GM23338 (cell line): Measurements from ENCODE around the gene VNN1. TPM values are rescaled to one million over a fixed set of nuclear protein-coding genes. Genes with fewer than 3 reads are reported as not detected.
A peak's percentile ranks its signal among the peaks of the same experiment; 100 is the strongest.

ENCODE experiments used
- ATAC-seq: fragments of 200-7000 bp; cut with Tn5 transposase; 3 replicates; pipeline ENCODE4 v1.9.1; 2020
- DNase-seq: peaks from one replicate; pipeline ENCODE4 v3.0.0-alpha.2; 2015; ENCODE audit warnings: low spot score
- H2AFZ ChIP-seq: fragments of 200-600 bp; sonication (generic); 2 replicates; pipeline ENCODE4 v1.8.0; 2016; ENCODE audit warnings: antibody characterized with exemption, mild to moderate bottlenecking, moderate library complexity
- H3F3A ChIP-seq: fragments of 200-600 bp; sonication (generic); replicated peaks from 2 replicates; pipeline ENCODE4 v1.8.0; 2017; ENCODE audit warnings: antibody characterized with exemption, mixed run types, low read depth
- H3K27ac ChIP-seq: fragments of 200-600 bp; sonication (generic); 2 replicates; pipeline ENCODE4 v1.6.1; 2016; ENCODE audit warnings: low read depth
- H3K27me3 ChIP-seq: fragments of 200-600 bp; sonication (generic); 2 replicates; pipeline ENCODE4 v1.8.0; 2016; ENCODE audit warnings: mild to moderate bottlenecking, mixed run types, moderate library complexity; ENCODE audit not compliant: insufficient read depth
- H3K36me3 ChIP-seq: fragments of 200-600 bp; sonication (generic); 2 replicates; pipeline ENCODE4 v1.8.0; 2016; ENCODE audit warnings: mild to moderate bottlenecking; ENCODE audit not compliant: insufficient read depth
- H3K4me1 ChIP-seq: fragments of 200-600 bp; sonication (generic); 2 replicates; pipeline ENCODE4 v1.8.0; 2016; ENCODE audit warnings: mild to moderate bottlenecking, moderate library complexity; ENCODE audit not compliant: insufficient read depth
- H3K4me2 ChIP-seq: fragments of 200-600 bp; sonication (generic); 2 replicates; pipeline ENCODE4 v1.7.1; 2017; ENCODE audit warnings: mixed run types
- H3K4me3 ChIP-seq: fragments of 200-600 bp; sonication (generic); 2 replicates; pipeline ENCODE4 v1.6.1; 2016; ENCODE audit warnings: mixed run types
- H3K79me2 ChIP-seq: fragments of 200-600 bp; sonication (generic); replicated peaks from 2 replicates; pipeline ENCODE4 v1.8.0; 2017; ENCODE audit warnings: mild to moderate bottlenecking; ENCODE audit not compliant: insufficient read depth
- H3K9me2 ChIP-seq: fragments of 200-600 bp; sonication (generic); 2 replicates; pipeline ENCODE4 v1.8.0; 2017; ENCODE audit not compliant: insufficient read depth
- H4K20me1 ChIP-seq: fragments of 200-600 bp; sonication (generic); replicated peaks from 2 replicates; pipeline ENCODE4 v1.8.0; 2017; ENCODE audit warnings: mild to moderate bottlenecking; ENCODE audit not compliant: insufficient read depth
- H3K27ac Mint-ChIP-seq: 2 replicates; pipeline ENCODE4 v1.8.0; 2020; ENCODE audit warnings: inconsistent platforms, mild to moderate bottlenecking, moderate library complexity, mixed read lengths
- H3K27me3 Mint-ChIP-seq: 3 replicates; pipeline ENCODE4 v1.8.0; 2022; ENCODE audit warnings: low read depth, mild to moderate bottlenecking, moderate library complexity, mixed read lengths, inconsistent platforms; ENCODE audit not compliant: insufficient read depth, poor library complexity
- H3K36me3 Mint-ChIP-seq: 3 replicates; pipeline ENCODE4 v1.8.0; 2021; ENCODE audit warnings: low read depth, mild to moderate bottlenecking, inconsistent platforms, moderate library complexity, mixed read lengths
- H3K4me1 Mint-ChIP-seq: 3 replicates; pipeline ENCODE4 v1.8.0; 2020; ENCODE audit warnings: mild to moderate bottlenecking, inconsistent platforms, mixed read lengths
- H3K4me3 Mint-ChIP-seq: 3 replicates; pipeline ENCODE4 v1.8.0; 2021; ENCODE audit warnings: moderate library complexity, mild to moderate bottlenecking, inconsistent platforms, mixed read lengths
- H3K9me3 Mint-ChIP-seq: 3 replicates; pipeline ENCODE4 v1.8.0; 2020; ENCODE audit warnings: moderate library complexity, mild to moderate bottlenecking, inconsistent platforms, mixed read lengths
- CREB1 ChIP-seq: fragments of 250-450 bp; sonication (Bioruptor Pico); IDR thresholded peaks from 2 replicates; pipeline ENCODE4 v1.5.0; 2020; ENCODE audit warnings: low read depth, mild to moderate bottlenecking, moderate library complexity
- EZH2 ChIP-seq: fragments of 200-600 bp; sonication (generic); IDR thresholded peaks from one replicate; pipeline ENCODE4 v1.8.0; 2017; ENCODE audit warnings: antibody characterized with exemption, mild to moderate bottlenecking, low read depth; ENCODE audit not compliant: unreplicated experiment
- EZH2phosphoT487 ChIP-seq: fragments of 200-600 bp; sonication (generic); IDR thresholded peaks from one replicate; pipeline ENCODE4 v1.8.1; 2018; ENCODE audit warnings: antibody characterized with exemption; ENCODE audit not compliant: unreplicated experiment
- JUNB ChIP-seq: IDR thresholded peaks from one replicate; pipeline ENCODE4 v1.6.1; 2016; ENCODE audit warnings: antibody characterized with exemption; ENCODE audit not compliant: unreplicated experiment
- NANOG ChIP-seq: IDR thresholded peaks from 2 replicates; pipeline ENCODE4 v1.6.1; 2016; ENCODE audit warnings: antibody characterized with exemption, borderline replicate concordance
- POLR2AphosphoS5 ChIP-seq: IDR thresholded peaks from 2 replicates; pipeline ENCODE4 v1.6.1; 2016; ENCODE audit warnings: antibody characterized with exemption, low read depth
- STAT1 ChIP-seq: IDR thresholded peaks from one replicate; pipeline ENCODE4 v1.6.1; 2016; ENCODE audit warnings: antibody characterized with exemption; ENCODE audit not compliant: unreplicated experiment
- ZNF114 ChIP-seq: fragments of 250-450 bp; sonication (Bioruptor Pico); IDR thresholded peaks from 2 replicates; pipeline ENCODE4 v1.5.0; 2020; ENCODE audit warnings: mild to moderate bottlenecking, moderate library complexity
- ZNF331 ChIP-seq: fragments of 250-450 bp; sonication (Bioruptor Pico); IDR thresholded peaks from 2 replicates; pipeline ENCODE4 v1.5.0; 2020; ENCODE audit warnings: low read depth, mild to moderate bottlenecking, moderate library complexity
- polyA plus RNA-seq: library from polyadenylated mRNA; unstranded; fragments of >200 nt; fragmentation: Nextera tagmentation; extraction: Ambion mirVana; gene quantifications from 2 replicates; pipeline ENCODE4 v1.2.1, GENCODE V29; 2016
- total RNA-seq: library from RNA; depleted of rRNA; stranded (reverse); fragments of >200 nt; shearing (Covaris generic); gene quantifications from 2 replicates; pipeline ENCODE4 v1.2.3, GENCODE V29; 2014
- TF ChIP-seq, protein P1 (sequence below): fragments of 250-450 bp; sonication (Bioruptor Pico); IDR thresholded peaks from 2 replicates; pipeline ENCODE4 v1.5.0; 2020; ENCODE audit warnings: mild to moderate bottlenecking, moderate library complexity
- TF ChIP-seq, protein P2 (sequence below), 2 experiments: fragments of 200-600 bp in 1 of 2; sonication (generic) in 1 of 2; conservative IDR thresholded peaks; 2 replicates each; pipeline versions ENCODE4 v1.5.1 to v1.6.1; 2016 to 2017; ENCODE audit warnings: antibody characterized with exemption in 2 of 2, low read depth in 2 of 2, mild to moderate bottlenecking in 2 of 2, moderate library complexity in 1 of 2
- TF ChIP-seq, protein P3 (sequence below): IDR thresholded peaks from 2 replicates; pipeline ENCODE4 v1.6.1; 2016; ENCODE audit warnings: antibody characterized with exemption
- TF ChIP-seq, protein P4 (sequence below): IDR thresholded peaks from one replicate; pipeline ENCODE4 v1.6.1; 2018; ENCODE audit warnings: antibody characterized with exemption; ENCODE audit not compliant: unreplicated experiment

VNN1 gene
- total and polyA plus RNA-seq, 2 experiments from 2014 or later = not detected

DNA sequence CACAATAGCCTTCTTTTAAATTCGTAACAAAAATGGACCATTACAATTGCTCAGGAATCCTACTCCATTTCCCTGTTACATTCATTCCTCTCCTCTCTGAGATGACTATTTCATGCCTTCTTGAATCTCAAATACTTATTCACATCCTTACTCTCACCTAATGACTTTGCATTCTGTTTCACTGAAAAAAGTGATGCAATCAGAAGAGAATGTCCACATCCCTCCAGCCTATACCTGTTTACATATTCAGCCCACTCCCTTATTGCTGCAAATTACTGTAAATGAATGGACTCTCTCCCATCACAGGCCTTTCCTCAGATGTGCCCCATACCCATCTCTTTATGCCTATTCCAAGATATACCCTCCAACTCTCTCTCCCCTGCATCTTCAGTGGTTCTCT is 63.4 kb downstream of the VNN1 start:
- Mint-ChIP-seq H3K4me3 (no peak overlapping the region), H3K27me3 (no peaks in the 10 kb centered on the region), H3K4me1 (peaks cover under 1% of the 10 kb centered on the region; the same call in 1 of the 3 replicates), H3K9me3 (no peaks in the 10 kb centered on the region), H3K27ac (no peak overlapping the region), H3K36me3 (no peaks in the 10 kb centered on the region)
- H3K4me3 ChIP-seq = no peak overlapping the region
- no peak for DNase-seq
- H3K4me2 ChIP-seq = no peak overlapping the region
- H3K36me3 ChIP-seq = no peaks in the 10 kb centered on the region
- peak overlapping the region; percentile 73; the same call in 1 of the 2 replicates for H2AFZ ChIP-seq
- no peaks in the 10 kb centered on the region for H4K20me1 ChIP-seq
- H3K4me1 ChIP-seq = peaks cover 7% of the 10 kb centered on the region; the same call in 1 of the 2 replicates
- peaks cover 19% of the 10 kb centered on the region for H3K9me2 ChIP-seq
- no peaks in the 10 kb centered on the region for H3K79me2 ChIP-seq
- H3K27ac ChIP-seq = no peak overlapping the region
- no peaks in the 10 kb centered on the region for H3F3A ChIP-seq
- ATAC-seq = no peak
- H3K27me3 ChIP-seq = no peaks in the 10 kb centered on the region
- no peak for TF ChIP-seq CREB1 (CRISPR knock-in tag)
- TF ChIP-seq, protein P1, sequence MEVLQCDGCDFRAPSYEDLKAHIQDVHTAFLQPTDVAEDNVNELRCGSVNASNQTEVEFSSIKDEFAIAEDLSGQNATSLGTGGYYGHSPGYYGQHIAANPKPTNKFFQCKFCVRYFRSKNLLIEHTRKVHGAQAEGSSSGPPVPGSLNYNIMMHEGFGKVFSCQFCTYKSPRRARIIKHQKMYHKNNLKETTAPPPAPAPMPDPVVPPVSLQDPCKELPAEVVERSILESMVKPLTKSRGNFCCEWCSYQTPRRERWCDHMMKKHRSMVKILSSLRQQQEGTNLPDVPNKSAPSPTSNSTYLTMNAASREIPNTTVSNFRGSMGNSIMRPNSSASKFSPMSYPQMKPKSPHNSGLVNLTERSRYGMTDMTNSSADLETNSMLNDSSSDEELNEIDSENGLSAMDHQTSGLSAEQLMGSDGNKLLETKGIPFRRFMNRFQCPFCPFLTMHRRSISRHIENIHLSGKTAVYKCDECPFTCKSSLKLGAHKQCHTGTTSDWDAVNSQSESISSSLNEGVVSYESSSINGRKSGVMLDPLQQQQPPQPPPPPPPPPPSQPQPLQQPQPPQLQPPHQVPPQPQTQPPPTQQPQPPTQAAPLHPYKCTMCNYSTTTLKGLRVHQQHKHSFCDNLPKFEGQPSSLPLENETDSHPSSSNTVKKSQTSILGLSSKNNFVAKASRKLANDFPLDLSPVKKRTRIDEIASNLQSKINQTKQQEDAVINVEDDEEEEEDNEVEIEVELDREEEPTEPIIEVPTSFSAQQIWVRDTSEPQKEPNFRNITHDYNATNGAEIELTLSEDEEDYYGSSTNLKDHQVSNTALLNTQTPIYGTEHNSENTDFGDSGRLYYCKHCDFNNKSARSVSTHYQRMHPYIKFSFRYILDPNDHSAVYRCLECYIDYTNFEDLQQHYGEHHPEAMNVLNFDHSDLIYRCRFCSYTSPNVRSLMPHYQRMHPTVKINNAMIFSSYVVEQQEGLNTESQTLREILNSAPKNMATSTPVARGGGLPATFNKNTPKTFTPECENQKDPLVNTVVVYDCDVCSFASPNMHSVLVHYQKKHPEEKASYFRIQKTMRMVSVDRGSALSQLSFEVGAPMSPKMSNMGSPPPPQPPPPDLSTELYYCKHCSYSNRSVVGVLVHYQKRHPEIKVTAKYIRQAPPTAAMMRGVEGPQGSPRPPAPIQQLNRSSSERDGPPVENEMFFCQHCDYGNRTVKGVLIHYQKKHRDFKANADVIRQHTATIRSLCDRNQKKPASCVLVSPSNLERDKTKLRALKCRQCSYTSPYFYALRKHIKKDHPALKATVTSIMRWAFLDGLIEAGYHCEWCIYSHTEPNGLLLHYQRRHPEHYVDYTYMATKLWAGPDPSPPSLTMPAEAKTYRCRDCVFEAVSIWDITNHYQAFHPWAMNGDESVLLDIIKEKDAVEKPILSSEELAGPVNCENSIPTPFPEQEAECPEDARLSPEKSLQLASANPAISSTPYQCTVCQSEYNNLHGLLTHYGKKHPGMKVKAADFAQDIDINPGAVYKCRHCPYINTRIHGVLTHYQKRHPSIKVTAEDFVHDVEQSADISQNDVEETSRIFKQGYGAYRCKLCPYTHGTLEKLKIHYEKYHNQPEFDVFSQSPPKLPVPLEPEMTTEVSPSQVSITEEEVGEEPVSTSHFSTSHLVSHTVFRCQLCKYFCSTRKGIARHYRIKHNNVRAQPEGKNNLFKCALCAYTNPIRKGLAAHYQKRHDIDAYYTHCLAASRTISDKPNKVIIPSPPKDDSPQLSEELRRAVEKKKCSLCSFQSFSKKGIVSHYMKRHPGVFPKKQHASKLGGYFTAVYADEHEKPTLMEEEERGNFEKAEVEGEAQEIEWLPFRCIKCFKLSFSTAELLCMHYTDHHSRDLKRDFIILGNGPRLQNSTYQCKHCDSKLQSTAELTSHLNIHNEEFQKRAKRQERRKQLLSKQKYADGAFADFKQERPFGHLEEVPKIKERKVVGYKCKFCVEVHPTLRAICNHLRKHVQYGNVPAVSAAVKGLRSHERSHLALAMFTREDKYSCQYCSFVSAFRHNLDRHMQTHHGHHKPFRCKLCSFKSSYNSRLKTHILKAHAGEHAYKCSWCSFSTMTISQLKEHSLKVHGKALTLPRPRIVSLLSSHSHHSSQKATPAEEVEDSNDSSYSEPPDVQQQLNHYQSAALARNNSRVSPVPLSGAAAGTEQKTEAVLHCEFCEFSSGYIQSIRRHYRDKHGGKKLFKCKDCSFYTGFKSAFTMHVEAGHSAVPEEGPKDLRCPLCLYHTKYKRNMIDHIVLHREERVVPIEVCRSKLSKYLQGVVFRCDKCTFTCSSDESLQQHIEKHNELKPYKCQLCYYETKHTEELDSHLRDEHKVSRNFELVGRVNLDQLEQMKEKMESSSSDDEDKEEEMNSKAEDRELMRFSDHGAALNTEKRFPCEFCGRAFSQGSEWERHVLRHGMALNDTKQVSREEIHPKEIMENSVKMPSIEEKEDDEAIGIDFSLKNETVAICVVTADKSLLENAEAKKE (CRISPR knock-in tag) = no peak
- TF ChIP-seq EZH2 = no peak
- no peak for TF ChIP-seq ZNF331 (CRISPR knock-in tag)
- TF ChIP-seq, protein P2, sequence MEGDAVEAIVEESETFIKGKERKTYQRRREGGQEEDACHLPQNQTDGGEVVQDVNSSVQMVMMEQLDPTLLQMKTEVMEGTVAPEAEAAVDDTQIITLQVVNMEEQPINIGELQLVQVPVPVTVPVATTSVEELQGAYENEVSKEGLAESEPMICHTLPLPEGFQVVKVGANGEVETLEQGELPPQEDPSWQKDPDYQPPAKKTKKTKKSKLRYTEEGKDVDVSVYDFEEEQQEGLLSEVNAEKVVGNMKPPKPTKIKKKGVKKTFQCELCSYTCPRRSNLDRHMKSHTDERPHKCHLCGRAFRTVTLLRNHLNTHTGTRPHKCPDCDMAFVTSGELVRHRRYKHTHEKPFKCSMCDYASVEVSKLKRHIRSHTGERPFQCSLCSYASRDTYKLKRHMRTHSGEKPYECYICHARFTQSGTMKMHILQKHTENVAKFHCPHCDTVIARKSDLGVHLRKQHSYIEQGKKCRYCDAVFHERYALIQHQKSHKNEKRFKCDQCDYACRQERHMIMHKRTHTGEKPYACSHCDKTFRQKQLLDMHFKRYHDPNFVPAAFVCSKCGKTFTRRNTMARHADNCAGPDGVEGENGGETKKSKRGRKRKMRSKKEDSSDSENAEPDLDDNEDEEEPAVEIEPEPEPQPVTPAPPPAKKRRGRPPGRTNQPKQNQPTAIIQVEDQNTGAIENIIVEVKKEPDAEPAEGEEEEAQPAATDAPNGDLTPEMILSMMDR (conservative IDR thresholded peaks at IDR 0.05; ENCODE audit: low read depth in 2 of 2) = no peak
- TF ChIP-seq EZH2phosphoT487 = no peak
- TF ChIP-seq, protein P3, sequence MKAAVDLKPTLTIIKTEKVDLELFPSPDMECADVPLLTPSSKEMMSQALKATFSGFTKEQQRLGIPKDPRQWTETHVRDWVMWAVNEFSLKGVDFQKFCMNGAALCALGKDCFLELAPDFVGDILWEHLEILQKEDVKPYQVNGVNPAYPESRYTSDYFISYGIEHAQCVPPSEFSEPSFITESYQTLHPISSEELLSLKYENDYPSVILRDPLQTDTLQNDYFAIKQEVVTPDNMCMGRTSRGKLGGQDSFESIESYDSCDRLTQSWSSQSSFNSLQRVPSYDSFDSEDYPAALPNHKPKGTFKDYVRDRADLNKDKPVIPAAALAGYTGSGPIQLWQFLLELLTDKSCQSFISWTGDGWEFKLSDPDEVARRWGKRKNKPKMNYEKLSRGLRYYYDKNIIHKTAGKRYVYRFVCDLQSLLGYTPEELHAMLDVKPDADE = no peak
- TF ChIP-seq ZNF114 (CRISPR knock-in tag) = no peak
- TF ChIP-seq, protein P4, sequence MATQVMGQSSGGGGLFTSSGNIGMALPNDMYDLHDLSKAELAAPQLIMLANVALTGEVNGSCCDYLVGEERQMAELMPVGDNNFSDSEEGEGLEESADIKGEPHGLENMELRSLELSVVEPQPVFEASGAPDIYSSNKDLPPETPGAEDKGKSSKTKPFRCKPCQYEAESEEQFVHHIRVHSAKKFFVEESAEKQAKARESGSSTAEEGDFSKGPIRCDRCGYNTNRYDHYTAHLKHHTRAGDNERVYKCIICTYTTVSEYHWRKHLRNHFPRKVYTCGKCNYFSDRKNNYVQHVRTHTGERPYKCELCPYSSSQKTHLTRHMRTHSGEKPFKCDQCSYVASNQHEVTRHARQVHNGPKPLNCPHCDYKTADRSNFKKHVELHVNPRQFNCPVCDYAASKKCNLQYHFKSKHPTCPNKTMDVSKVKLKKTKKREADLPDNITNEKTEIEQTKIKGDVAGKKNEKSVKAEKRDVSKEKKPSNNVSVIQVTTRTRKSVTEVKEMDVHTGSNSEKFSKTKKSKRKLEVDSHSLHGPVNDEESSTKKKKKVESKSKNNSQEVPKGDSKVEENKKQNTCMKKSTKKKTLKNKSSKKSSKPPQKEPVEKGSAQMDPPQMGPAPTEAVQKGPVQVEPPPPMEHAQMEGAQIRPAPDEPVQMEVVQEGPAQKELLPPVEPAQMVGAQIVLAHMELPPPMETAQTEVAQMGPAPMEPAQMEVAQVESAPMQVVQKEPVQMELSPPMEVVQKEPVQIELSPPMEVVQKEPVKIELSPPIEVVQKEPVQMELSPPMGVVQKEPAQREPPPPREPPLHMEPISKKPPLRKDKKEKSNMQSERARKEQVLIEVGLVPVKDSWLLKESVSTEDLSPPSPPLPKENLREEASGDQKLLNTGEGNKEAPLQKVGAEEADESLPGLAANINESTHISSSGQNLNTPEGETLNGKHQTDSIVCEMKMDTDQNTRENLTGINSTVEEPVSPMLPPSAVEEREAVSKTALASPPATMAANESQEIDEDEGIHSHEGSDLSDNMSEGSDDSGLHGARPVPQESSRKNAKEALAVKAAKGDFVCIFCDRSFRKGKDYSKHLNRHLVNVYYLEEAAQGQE = no peak
- TF ChIP-seq NANOG = no peak
- TF ChIP-seq STAT1 = no peak
- no peak for TF ChIP-seq JUNB
- TF ChIP-seq POLR2AphosphoS5 = no peak
